Activated CD4-positive, alpha-beta T cell treated with anti-CD3 and anti-CD28 coated beads, Interleukin-2, amount 50 U/mL, for 16 hours (primary cell): ENCODE data around the gene FNDC3A.
"Not testable (repeated sequence)": the region's sequence is repeated elsewhere in the genome, so short reads cannot be mapped to it uniquely, and the experiment has no call there.

ENCODE experiments used
- DNase-seq: peaks from one replicate; pipeline ENCODE4 v3.0.0-alpha.2; 2020

The FNDC3A gene

GRCh38 chr13:48976576-48977285 is 1.0 kb downstream of the FNDC3A start:
- DNase-seq = no peak

- no peak for DNase-seq
Measured at GRCh38 chr13:48977286-48977625, 1.5 kb downstream of the FNDC3A start.

- DNase-seq = no peak
Measured at GRCh38 chr13:48977973-48978372, 2.3 kb downstream of the FNDC3A start.

- no peak for DNase-seq
Measured at GRCh38 chr13:48978942-48979601, 3.4 kb downstream of the FNDC3A start.

- DNase-seq = no peak
Measured at GRCh38 chr13:48979892-48980291, 4.2 kb downstream of the FNDC3A start.

- DNase-seq = no peak
Measured at GRCh38 chr13:48983331-48983730, 7.6 kb downstream of the FNDC3A start.

GRCh38 chr13:48985756-48986155 is 10.0 kb downstream of the FNDC3A start:
- no peak for DNase-seq

GRCh38 chr13:48990900-48991299 is 15.2 kb downstream of the FNDC3A start:
- no peak for DNase-seq

GRCh38 chr13:48993150-48993549 is 17.4 kb downstream of the FNDC3A start:
- no peak for DNase-seq

- DNase-seq = peak; percentile 27
Measured at GRCh38 chr13:48994706-48995105, 19.0 kb downstream of the FNDC3A start.

- DNase-seq = no peak
Measured at GRCh38 chr13:48998641-48999292, 23.1 kb downstream of the FNDC3A start.

- no peak for DNase-seq
Measured at GRCh38 chr13:49000247-49000646, 24.5 kb downstream of the FNDC3A start.

- DNase-seq = not testable (repeated sequence)
Measured at GRCh38 chr13:49018986-49019635, 43.4 kb downstream of the FNDC3A start.

- no peak for DNase-seq
Measured at GRCh38 chr13:49020328-49020727, 44.6 kb downstream of the FNDC3A start.

GRCh38 chr13:49020940-49021553 is 45.3 kb downstream of the FNDC3A start:
- DNase-seq = peak; percentile 2

- DNase-seq = no peak
Measured at GRCh38 chr13:49021953-49022352, 46.2 kb downstream of the FNDC3A start.

GRCh38 chr13:49022472-49023144 is 46.9 kb downstream of the FNDC3A start:
- DNase-seq = no peak

GRCh38 chr13:49023431-49023830 is 47.7 kb downstream of the FNDC3A start:
- no peak for DNase-seq

- DNase-seq = no peak
Measured at GRCh38 chr13:49026851-49027250, 51.1 kb downstream of the FNDC3A start.

GRCh38 chr13:49029570-49029969 is 53.9 kb downstream of the FNDC3A start:
- peak; percentile 43 for DNase-seq

GRCh38 chr13:49030213-49030612 is 54.5 kb downstream of the FNDC3A start:
- DNase-seq = no peak

GRCh38 chr13:49040872-49041271 is 65.2 kb downstream of the FNDC3A start:
- no peak for DNase-seq

GRCh38 chr13:49042476-49042875 is 66.8 kb downstream of the FNDC3A start:
- no peak for DNase-seq
